Lower leg skin (tissue), 3 donors: Measurements from ENCODE around the gene ASB13.

Experiments used
- POLR2A ChIP-seq, 2 donors: fragments of 450-650 bp; IDR thresholded peaks; one replicate each; pipeline ENCODE4 v1.6.1; 2016 to 2017; ENCODE audit warnings: antibody characterized with exemption in 2 of 2, mild to moderate bottlenecking in 1 of 2, moderate library complexity in 1 of 2
- TF ChIP-seq, protein P1 (sequence below), 3 donors: fragments of 450-650 bp; IDR thresholded peaks; one replicate each; pipeline ENCODE4 v1.5.1; 2016; ENCODE audit warnings: antibody characterized with exemption in 3 of 3, mild to moderate bottlenecking in 3 of 3, moderate library complexity in 2 of 3

DNA sequence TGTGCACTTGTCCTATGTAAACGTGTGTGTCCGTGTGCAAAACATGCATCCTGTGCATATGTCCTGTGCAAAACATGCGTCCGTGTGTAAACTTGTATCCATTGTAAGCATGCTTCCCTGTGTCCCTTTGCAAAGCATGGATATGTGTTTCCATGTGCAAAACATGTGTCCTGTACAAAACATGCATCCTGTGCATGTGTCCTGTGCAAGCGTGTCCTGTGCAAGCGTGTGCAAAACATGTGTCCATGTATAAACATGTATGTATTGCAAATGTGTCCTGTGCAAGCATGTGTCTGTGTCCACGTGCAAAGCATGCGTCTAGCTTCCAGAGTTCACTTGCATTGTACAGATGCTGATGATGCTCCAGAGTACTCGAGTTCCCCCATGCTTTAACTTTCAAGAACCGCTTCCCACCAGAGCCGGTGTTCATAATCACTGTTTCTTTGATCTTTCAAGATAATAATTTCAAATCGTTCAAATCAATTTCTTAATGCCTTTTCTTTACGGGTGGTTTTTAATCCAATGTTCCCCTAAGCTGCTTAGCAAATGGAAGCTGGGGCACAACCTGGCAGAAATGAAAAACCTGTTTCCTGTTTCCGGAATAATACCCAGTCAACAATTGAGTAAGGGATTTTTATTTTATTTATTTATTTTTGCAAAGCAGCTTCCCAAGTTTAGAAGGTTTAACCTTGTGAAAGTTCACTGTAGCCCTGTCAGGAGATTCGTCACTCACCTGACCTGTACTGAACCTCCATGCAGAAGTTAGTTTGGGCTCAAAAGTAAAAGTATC is 641 bp upstream of the ASB13 start:
- TF ChIP-seq, protein P1, sequence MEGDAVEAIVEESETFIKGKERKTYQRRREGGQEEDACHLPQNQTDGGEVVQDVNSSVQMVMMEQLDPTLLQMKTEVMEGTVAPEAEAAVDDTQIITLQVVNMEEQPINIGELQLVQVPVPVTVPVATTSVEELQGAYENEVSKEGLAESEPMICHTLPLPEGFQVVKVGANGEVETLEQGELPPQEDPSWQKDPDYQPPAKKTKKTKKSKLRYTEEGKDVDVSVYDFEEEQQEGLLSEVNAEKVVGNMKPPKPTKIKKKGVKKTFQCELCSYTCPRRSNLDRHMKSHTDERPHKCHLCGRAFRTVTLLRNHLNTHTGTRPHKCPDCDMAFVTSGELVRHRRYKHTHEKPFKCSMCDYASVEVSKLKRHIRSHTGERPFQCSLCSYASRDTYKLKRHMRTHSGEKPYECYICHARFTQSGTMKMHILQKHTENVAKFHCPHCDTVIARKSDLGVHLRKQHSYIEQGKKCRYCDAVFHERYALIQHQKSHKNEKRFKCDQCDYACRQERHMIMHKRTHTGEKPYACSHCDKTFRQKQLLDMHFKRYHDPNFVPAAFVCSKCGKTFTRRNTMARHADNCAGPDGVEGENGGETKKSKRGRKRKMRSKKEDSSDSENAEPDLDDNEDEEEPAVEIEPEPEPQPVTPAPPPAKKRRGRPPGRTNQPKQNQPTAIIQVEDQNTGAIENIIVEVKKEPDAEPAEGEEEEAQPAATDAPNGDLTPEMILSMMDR (IDR thresholded peaks at IDR 0.05), result no peak
- no peak for TF ChIP-seq POLR2A (IDR thresholded peaks at IDR 0.05)
